ENCODE data around the gene SPATA1. TPM values are rescaled to one million over a fixed set of nuclear protein-coding genes. Genes with fewer than 3 reads are reported as not detected.

Gene SPATA1
- polyA plus RNA-seq, 1 of the 3 experiments (the other 2 are of a cell fraction) = 1.2 TPM

GRCh38 chr1:84569216-84569615 lies 63.0 kb downstream of the SPATA1 start:
- ChIA-PET POLR2A (no interaction called here), CTCF (no interaction called here)
- no peak for DNase-seq

DNA sequence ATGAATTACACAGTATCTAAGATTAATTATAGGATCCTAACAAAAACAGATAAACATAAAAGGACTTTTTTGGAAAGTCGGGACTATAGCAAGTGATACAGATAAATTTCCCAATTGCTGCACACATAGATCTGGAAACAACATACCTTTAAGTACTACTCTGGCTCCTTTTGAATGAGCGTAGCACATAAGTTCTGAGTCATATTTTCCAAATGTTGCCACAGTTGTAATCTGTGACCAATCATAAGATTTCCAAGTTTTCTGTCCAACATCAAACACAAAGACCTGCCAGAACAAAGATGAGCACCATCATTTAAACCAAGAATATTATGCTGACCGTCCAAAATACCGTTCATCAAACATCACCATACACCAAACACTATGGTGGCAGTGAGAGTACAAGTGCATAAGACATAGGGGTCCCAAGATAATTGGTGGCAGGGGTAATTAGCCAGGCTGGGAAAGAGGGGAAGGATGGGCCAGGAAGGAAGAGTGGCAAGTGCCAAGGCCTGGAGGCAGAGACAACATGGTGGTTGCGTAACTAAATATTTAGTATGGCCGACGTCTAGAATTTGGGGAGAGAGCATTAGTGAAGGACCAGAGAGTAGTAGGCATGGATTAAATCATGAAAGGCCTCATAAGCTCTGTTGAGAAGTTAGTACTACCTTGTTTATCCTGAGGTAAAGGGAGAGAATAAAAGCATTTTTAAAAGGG lies 64.4 kb downstream of the SPATA1 start:
- ChIA-PET POLR2A (no interaction called here), CTCF (interaction anchor here (1.1 kb wide), 1 partner anchor 365 kb away, joined by 4 read pairs; no protein-coding TSS in a partner anchor)
- Histone ChIP-seq H3K79me2 (ENCODE audit: insufficient read depth) (peaks cover 36% of the 10 kb centered on the region), H4K20me1 (ENCODE audit: insufficient read depth) (no peaks in the 10 kb centered on the region), H3K4me1 (ENCODE audit: control insufficient read depth in 1 of 2, insufficient read depth in 2 of 2, low read depth in 1 of 2, low read length in 1 of 2) (peaks cover 6 to 14% of the 10 kb centered on the region in 2 experiments; a peak in 3 of 4 replicates), H3F3A (replicated peaks; ENCODE audit: insufficient read depth) (no peaks in the 10 kb centered on the region), H3K9ac (no peak overlapping the region), H3K36me3 (replicated peaks in 1 of 2; ENCODE audit: control insufficient read depth in 1 of 2, insufficient read depth in 2 of 2, low read length in 1 of 2) (peaks cover 28 to 32% of the 10 kb centered on the region in 2 experiments), H3K4me2 (no peak overlapping the region), H3K9me2 (no peaks in the 10 kb centered on the region), H3K9me3 (no peaks in the 10 kb centered on the region), H2AFZ (ENCODE audit: low read depth) (no peak overlapping the region), H3K27ac (ENCODE audit: low read depth in 2 of 2, low read length in 1 of 2) (no peak overlapping the region), H3K4me3 (ENCODE audit: low read depth in 2 of 2, low read length in 1 of 2) (no peak overlapping the region), H3K27me3 (ENCODE audit: insufficient read depth) (no peaks in the 10 kb centered on the region)
- no peak for DNase-seq
- 92% methylated on average over 7 of the region's 7 CpGs for WGBS (ENCODE audit: low lambda C conversion rate)
- TF ChIP-seq, protein P1, sequence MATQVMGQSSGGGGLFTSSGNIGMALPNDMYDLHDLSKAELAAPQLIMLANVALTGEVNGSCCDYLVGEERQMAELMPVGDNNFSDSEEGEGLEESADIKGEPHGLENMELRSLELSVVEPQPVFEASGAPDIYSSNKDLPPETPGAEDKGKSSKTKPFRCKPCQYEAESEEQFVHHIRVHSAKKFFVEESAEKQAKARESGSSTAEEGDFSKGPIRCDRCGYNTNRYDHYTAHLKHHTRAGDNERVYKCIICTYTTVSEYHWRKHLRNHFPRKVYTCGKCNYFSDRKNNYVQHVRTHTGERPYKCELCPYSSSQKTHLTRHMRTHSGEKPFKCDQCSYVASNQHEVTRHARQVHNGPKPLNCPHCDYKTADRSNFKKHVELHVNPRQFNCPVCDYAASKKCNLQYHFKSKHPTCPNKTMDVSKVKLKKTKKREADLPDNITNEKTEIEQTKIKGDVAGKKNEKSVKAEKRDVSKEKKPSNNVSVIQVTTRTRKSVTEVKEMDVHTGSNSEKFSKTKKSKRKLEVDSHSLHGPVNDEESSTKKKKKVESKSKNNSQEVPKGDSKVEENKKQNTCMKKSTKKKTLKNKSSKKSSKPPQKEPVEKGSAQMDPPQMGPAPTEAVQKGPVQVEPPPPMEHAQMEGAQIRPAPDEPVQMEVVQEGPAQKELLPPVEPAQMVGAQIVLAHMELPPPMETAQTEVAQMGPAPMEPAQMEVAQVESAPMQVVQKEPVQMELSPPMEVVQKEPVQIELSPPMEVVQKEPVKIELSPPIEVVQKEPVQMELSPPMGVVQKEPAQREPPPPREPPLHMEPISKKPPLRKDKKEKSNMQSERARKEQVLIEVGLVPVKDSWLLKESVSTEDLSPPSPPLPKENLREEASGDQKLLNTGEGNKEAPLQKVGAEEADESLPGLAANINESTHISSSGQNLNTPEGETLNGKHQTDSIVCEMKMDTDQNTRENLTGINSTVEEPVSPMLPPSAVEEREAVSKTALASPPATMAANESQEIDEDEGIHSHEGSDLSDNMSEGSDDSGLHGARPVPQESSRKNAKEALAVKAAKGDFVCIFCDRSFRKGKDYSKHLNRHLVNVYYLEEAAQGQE (IDR thresholded peaks at IDR 0.05; ENCODE audit: low read depth, low read length) = no peak
- TF ChIP-seq RAD21 (IDR thresholded peaks at IDR 0.05; ENCODE audit: low read length) = no peak
- TF ChIP-seq RXRA (IDR thresholded peaks at IDR 0.05; ENCODE audit: borderline replicate concordance, low read depth) = no peak
- TF ChIP-seq TEAD4 (IDR thresholded peaks at IDR 0.05; ENCODE audit: borderline replicate concordance, insufficient read depth) = no peak
- TF ChIP-seq TCF12 (IDR thresholded peaks at IDR 0.05) = peak; percentile 25; the same call in 1 of the 2 replicates
- TF ChIP-seq RCOR1 (IDR thresholded peaks at IDR 0.05; ENCODE audit: low read length) = no peak
- TF ChIP-seq, protein P2, sequence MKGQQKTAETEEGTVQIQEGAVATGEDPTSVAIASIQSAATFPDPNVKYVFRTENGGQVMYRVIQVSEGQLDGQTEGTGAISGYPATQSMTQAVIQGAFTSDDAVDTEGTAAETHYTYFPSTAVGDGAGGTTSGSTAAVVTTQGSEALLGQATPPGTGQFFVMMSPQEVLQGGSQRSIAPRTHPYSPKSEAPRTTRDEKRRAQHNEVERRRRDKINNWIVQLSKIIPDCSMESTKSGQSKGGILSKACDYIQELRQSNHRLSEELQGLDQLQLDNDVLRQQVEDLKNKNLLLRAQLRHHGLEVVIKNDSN (IDR thresholded peaks at IDR 0.05; ENCODE audit: borderline replicate concordance, low read depth) = no peak
- TF ChIP-seq MEF2A (IDR thresholded peaks at IDR 0.05; ENCODE audit: borderline replicate concordance, low read depth) = no peak
- TF ChIP-seq FOXJ3 (CRISPR knock-in tag; IDR thresholded peaks at IDR 0.05) = no peak
- no peak for TF ChIP-seq SIN3A (IDR thresholded peaks at IDR 0.05; ENCODE audit: borderline replicate concordance, low read depth, low read length)
- TF ChIP-seq ZBTB33 (IDR thresholded peaks at IDR 0.05; ENCODE audit: borderline replicate concordance, low read depth) = no peak
- no peak for TF ChIP-seq SMC3 (IDR thresholded peaks at IDR 0.05; ENCODE audit: low read depth, low read length)
- TF ChIP-seq NRF1 (IDR thresholded peaks at IDR 0.05; ENCODE audit: low read depth, low read length) = no peak
- TF ChIP-seq POLR2AphosphoS5 (IDR thresholded peaks at IDR 0.05; ENCODE audit: low read depth, low read length) = no peak

More at GRCh38 chr1:84569216-84569615, 63.0 kb downstream of the SPATA1 start:
- no peak overlapping the region for H3K9ac ChIP-seq
- H4K20me1 ChIP-seq (ENCODE audit: insufficient read depth) = no peaks in the 10 kb centered on the region
- no peak overlapping the region for H3K4me3 ChIP-seq (ENCODE audit: low read depth in 2 of 2, low read length in 1 of 2)
- no peak for TF ChIP-seq MEF2A (IDR thresholded peaks at IDR 0.05; ENCODE audit: borderline replicate concordance, low read depth)
- no peak for TF ChIP-seq PBX3 (IDR thresholded peaks at IDR 0.05)
- no peak for TF ChIP-seq TCF12 (IDR thresholded peaks at IDR 0.05)
- TF ChIP-seq TAF1 (IDR thresholded peaks at IDR 0.05; ENCODE audit: borderline replicate concordance, low read depth, low read length) = no peak
- no peak for TF ChIP-seq TEAD4 (IDR thresholded peaks at IDR 0.05; ENCODE audit: borderline replicate concordance, insufficient read depth)
- TF ChIP-seq, protein P3, sequence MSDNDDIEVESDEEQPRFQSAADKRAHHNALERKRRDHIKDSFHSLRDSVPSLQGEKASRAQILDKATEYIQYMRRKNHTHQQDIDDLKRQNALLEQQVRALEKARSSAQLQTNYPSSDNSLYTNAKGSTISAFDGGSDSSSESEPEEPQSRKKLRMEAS (IDR thresholded peaks at IDR 0.05; ENCODE audit: low read depth) = no peak
- TF ChIP-seq RAD21 (IDR thresholded peaks at IDR 0.05; ENCODE audit: low read length) = no peak
- TF ChIP-seq NFIC (IDR thresholded peaks at IDR 0.05; ENCODE audit: borderline replicate concordance) = no peak
- H2AFZ ChIP-seq (ENCODE audit: low read depth) = no peak overlapping the region
- H3K9me2 ChIP-seq = no peaks in the 10 kb centered on the region
- peaks cover 6 to 11% of the 10 kb centered on the region in 2 experiments; a peak in 3 of 4 replicates for H3K4me1 ChIP-seq (ENCODE audit: control insufficient read depth in 1 of 2, insufficient read depth in 2 of 2, low read depth in 1 of 2, low read length in 1 of 2)
- H3K27me3 ChIP-seq (ENCODE audit: insufficient read depth) = no peaks in the 10 kb centered on the region
- no peaks in the 10 kb centered on the region for H3K9me3 ChIP-seq
- no peak overlapping the region for H3K4me2 ChIP-seq
- H3F3A ChIP-seq (replicated peaks; ENCODE audit: insufficient read depth) = no peaks in the 10 kb centered on the region
- peaks cover 28 to 44% of the 10 kb centered on the region in 2 experiments for H3K36me3 ChIP-seq (replicated peaks in 1 of 2; ENCODE audit: control insufficient read depth in 1 of 2, insufficient read depth in 2 of 2, low read length in 1 of 2)
- H3K27ac ChIP-seq (ENCODE audit: low read depth in 2 of 2, low read length in 1 of 2) = no peak overlapping the region
- peaks cover 36% of the 10 kb centered on the region for H3K79me2 ChIP-seq (ENCODE audit: insufficient read depth)
